WI38 (cell line): ENCODE data around the gene MAP3K20.

Source experiments
- H3K4me3 ChIP-seq: 2 replicates; pipeline ENCODE4 v1.5.1; 2011; ENCODE audit warnings: low read depth, mild to moderate bottlenecking, control low read depth, low read length
- TF ChIP-seq, protein P1 (sequence below): IDR thresholded peaks from 2 replicates; pipeline ENCODE4 v1.5.1; 2012; ENCODE audit warnings: low read depth, mild to moderate bottlenecking, control low read depth, low read length

The MAP3K20 gene

DNA sequence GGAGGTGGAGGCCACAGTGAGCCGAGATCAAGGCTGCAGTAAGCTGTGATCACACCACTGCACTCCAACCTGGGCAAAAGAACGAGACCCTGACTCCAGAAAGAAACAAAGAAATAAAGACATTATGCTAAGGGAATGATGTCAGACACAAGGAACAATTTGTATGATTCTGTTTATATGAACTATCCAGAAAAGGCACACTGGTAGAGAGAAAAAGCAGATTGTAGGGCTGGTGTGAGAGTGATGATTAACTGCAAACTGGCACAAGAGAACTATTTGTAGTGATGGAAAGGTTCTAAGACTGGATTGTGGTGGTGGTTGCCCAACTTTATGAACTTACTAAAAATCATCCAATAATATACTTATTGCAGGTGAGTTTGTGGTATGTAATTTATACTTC is 106.3 kb downstream of the MAP3K20 start:
- TF ChIP-seq, protein P1, sequence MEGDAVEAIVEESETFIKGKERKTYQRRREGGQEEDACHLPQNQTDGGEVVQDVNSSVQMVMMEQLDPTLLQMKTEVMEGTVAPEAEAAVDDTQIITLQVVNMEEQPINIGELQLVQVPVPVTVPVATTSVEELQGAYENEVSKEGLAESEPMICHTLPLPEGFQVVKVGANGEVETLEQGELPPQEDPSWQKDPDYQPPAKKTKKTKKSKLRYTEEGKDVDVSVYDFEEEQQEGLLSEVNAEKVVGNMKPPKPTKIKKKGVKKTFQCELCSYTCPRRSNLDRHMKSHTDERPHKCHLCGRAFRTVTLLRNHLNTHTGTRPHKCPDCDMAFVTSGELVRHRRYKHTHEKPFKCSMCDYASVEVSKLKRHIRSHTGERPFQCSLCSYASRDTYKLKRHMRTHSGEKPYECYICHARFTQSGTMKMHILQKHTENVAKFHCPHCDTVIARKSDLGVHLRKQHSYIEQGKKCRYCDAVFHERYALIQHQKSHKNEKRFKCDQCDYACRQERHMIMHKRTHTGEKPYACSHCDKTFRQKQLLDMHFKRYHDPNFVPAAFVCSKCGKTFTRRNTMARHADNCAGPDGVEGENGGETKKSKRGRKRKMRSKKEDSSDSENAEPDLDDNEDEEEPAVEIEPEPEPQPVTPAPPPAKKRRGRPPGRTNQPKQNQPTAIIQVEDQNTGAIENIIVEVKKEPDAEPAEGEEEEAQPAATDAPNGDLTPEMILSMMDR = no peak
- no peak overlapping the region for H3K4me3 ChIP-seq

DNA sequence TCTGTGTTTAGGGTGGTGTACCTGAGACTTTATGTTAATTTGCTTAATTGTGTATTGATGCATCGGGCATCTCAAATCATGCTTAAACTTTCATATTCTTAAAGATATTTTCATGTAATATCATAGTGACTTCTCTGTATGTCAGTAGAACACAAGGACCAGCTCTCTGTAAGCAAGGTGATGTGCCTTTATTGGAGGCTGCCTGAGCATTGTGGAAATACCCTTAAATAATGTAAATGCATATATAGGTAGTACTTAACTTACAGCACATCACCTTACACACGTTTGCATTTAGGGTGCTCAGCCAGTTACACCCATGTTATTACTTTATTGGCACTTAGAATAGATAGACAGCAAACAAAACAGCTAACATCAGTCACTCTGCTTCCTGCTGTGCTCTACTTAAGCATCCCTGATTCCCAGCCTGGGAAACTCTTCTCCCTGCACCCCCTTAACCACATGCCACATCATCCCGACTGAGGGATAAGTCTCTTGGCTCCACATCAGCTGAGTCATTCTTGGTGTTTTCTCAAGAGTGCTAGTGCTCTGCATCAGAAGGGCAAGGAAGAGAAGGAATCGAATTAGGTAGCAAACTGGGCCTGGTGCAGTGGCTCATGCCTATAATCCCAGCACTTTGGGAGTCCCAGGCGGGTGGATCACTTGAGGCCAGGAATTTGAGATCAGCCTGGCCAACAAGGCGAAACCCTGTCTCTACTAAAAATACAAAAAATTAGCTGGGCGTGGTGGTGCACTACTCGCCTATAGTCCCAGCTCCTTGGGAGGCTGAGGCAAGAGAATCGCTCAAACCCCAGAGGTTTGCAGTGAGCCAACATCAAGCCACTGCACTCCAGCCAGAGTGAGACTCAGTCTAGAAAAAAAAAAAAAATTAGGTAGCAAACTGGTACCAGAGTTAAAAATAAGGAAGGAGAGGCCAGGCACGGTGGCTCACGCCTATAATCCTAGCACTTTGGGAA is 108.7 kb downstream of the MAP3K20 start:
- TF ChIP-seq, protein P1 = no peak
- H3K4me3 ChIP-seq = no peak overlapping the region

DNA sequence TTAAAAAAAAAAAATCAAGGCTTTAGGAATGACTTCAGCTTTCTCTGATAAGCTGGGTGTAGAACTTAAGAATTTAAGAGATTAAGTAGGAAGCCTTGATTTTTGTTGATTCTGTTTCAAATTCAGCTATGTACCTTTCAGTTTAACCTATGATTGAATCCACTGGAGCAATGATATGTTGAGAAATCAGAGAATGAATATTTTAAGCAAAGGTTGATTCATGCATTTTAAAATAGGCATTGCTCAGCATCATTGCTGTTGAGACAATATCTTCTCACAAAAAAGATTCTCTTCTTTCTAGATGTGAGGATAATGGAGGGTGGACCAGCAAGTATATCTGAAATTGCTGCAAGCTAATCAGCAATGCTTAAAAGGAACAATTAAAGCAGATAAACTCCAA is 109.8 kb downstream of the MAP3K20 start:
- no peak overlapping the region for H3K4me3 ChIP-seq
- TF ChIP-seq, protein P1 = no peak

DNA sequence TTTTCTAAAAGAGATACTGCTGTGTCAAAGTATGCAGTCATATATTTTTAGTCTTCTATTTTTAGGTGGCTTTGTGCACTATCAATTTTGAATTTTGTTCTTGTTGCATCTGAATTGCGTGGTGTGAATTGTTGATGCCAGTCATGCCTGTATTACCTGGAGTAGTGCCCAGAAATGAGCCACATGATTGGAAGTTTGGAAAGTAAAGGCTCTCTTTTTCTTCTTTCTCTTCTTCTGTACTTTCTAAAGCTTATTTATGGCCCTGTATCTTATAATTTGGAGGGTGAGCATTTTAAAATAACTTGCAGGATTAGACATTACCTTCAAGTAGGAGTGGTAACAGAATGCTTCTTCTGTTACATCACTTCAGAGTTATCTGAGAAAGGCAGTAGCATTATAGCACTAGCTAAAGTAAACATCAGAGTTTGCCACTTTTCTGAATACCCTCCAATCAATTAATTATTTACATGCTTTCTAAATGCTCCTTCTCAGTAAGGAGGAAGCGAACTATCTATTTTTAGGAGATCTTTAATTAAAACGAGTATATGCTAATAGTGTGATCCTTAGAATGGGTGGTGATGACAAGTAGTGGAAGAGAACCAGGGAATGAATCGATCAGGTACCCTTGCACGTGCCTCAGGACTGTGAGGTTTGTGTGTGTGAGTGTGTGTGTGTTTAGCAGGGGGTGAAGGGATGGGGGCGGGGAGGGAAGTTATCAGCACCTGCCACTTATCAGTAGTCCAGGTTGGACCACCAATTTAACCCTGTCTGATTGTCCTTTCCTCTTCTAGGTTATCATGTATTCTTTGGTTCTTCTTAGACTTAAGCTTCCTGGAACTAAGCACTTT is 112.5 kb downstream of the MAP3K20 start:
- no peak overlapping the region for H3K4me3 ChIP-seq
- TF ChIP-seq, protein P1 = no peak

DNA sequence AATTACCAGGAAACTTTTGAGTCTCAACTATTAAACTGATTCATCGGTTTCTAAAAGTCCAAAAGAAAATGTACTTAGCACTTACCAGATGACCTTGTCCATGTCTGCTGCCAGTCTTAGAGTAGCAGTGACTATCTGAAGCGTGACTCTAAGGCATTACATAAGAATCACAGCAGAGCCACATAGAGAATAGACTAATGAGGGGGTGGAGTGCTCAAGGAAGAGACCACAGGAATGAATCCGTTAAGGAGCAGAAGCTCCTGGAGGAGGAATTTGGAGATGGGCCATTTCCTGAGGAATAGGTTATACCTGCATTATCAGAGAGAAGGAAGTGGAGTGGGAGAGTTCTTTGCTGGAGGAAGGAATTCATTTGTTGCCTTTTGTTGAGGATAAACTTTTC is 116.0 kb downstream of the MAP3K20 start:
- TF ChIP-seq, protein P1 = no peak
- no peak overlapping the region for H3K4me3 ChIP-seq

DNA sequence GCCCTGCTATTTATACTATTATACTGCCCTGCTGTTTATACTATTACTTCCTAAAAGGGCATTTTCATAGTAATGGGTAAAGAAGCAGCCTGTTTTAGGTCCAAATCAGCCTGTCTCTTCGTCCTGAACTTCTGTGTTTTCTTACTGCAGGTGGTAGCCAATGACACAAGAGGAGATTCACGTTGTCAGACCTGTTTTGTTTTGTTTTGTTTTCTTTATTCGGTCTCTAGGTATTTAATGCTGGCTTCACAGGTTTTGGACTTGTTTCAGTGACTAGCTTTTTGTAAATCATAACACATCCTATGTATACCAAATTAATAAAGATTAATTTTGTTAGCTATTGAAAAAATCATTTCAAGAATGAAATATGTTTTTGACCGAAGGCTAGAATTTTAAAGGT is 116.4 kb downstream of the MAP3K20 start:
- H3K4me3 ChIP-seq = no peak overlapping the region
- TF ChIP-seq, protein P1 = no peak
